GM12878 (cell line): ENCODE data around the gene PADI4. TPM values are rescaled to one million over a fixed set of nuclear protein-coding genes. Genes with fewer than 3 reads are reported as not detected.

ENCODE experiments used
- ATAC-seq: fragments of 200-7000 bp; cut with Tn5 transposase; 3 replicates; pipeline ENCODE4 v1.9.1; 2020; ENCODE audit warnings: mild to moderate bottlenecking, moderate library complexity
- BruUV-seq: library from RNA; stranded (reverse); fragments of 400-500 nt; replicated peaks from 2 replicates; lab custom pipeline; 2021; lab: Mats Ljungman, UMichigan
- CTCF ChIA-PET: fragments of 300-600 bp; sonication (Branson Sonifier 250); formaldehyde crosslinking; extraction: SDS; loops from one replicate; lab custom pipeline; 2021; ENCODE audit warnings: inconsistent platforms; lab: Yijun Ruan, JAX
- POLR2A ChIA-PET: fragments of 350-600 bp; formaldehyde crosslinking; extraction: SDS; loops from one replicate; lab custom pipeline; 2021; ENCODE audit warnings: inconsistent platforms; lab: Charles Lee
- RAD21 ChIA-PET: fragments of 300-600 bp; sonication (Branson Sonifier 250); formaldehyde crosslinking; loops from one replicate; lab custom pipeline; 2023; ENCODE audit warnings: antibody characterized with exemption; ENCODE audit not compliant: unreplicated experiment; lab: Charles Lee
- SMC1A ChIA-PET: fragments of 300-600 bp; sonication (Branson Sonifier 250); formaldehyde crosslinking; loops from one replicate; lab custom pipeline; 2023; ENCODE audit not compliant: unreplicated experiment, uncharacterized antibody; lab: Charles Lee
- DNase-seq: peaks from one replicate; pipeline ENCODE4 v3.0.0-alpha.2; 2011; ENCODE audit warnings: low read depth, low spot score
- FAIRE-seq: peaks from 3 replicates; lab custom pipeline; 2011; peaks lifted over from hg19 to GRCh38; lab: Jason Lieb, UNC
- H2AFZ ChIP-seq: 2 replicates; pipeline ENCODE4 v1.6.0; 2011; ENCODE audit warnings: low read depth, low read length, control low read depth; ENCODE audit not compliant: control insufficient read depth
- H3K27ac ChIP-seq: 2 replicates; pipeline ENCODE4 v1.5.1; 2011; ENCODE audit warnings: control low read depth; ENCODE audit not compliant: control insufficient read depth, insufficient read depth
- H3K27me3 ChIP-seq, 2 experiments: replicated peaks in 1 of 2; 2 replicates each; pipeline versions ENCODE4 v1.6.0 to v1.6.1; 2011; ENCODE audit warnings: low read length in 1 of 2; ENCODE audit not compliant: control insufficient read depth in 2 of 2, insufficient read depth in 2 of 2
- H3K36me3 ChIP-seq, 2 experiments: 2 replicates each; pipeline ENCODE4 v1.5.1; 2011; ENCODE audit warnings: low read length in 1 of 2; ENCODE audit not compliant: control insufficient read depth in 2 of 2, insufficient read depth in 2 of 2
- H3K4me1 ChIP-seq: 2 replicates; pipeline ENCODE4 v1.6.1; 2011; ENCODE audit warnings: mild to moderate bottlenecking, low read length, moderate library complexity, mixed read lengths; ENCODE audit not compliant: control insufficient read depth, insufficient read depth
- H3K4me2 ChIP-seq: 2 replicates; pipeline ENCODE4 v1.6.0; 2011; ENCODE audit warnings: control low read depth; ENCODE audit not compliant: control insufficient read depth, insufficient read depth
- H3K4me3 ChIP-seq: fragments of 200-600 bp; sonication (generic); 2 replicates; pipeline ENCODE4 v1.5.1; 2016
- H3K79me2 ChIP-seq: 2 replicates; pipeline ENCODE4 v1.6.0; 2011; ENCODE audit warnings: low read length; ENCODE audit not compliant: control insufficient read depth, insufficient read depth
- H3K9ac ChIP-seq: 2 replicates; pipeline ENCODE4 v1.8.0; 2011; ENCODE audit warnings: low read length, control low read depth, mixed read lengths; ENCODE audit not compliant: control insufficient read depth, insufficient read depth
- H3K9me3 ChIP-seq: replicated peaks from 3 replicates; pipeline ENCODE4 v1.5.1; 2011; ENCODE audit warnings: mild to moderate bottlenecking, low read length; ENCODE audit not compliant: control insufficient read depth, insufficient read depth
- H4K20me1 ChIP-seq: 2 replicates; pipeline ENCODE4 v1.6.0; 2011; ENCODE audit not compliant: control insufficient read depth, insufficient read depth
- CHD2 ChIP-seq: IDR thresholded peaks from 2 replicates; pipeline ENCODE4 v1.6.1; 2011; ENCODE audit warnings: low read depth, low read length, improper control_type of control experiment, borderline replicate concordance
- CREB1 ChIP-seq: IDR thresholded peaks from 2 replicates; pipeline ENCODE4 v1.6.1; 2012; ENCODE audit warnings: low read depth, mild to moderate bottlenecking, inconsistent platforms
- JUND ChIP-seq: IDR thresholded peaks from 2 replicates; pipeline ENCODE4 v1.6.1; 2012; ENCODE audit warnings: low read depth, mild to moderate bottlenecking, low read length, improper control_type of control experiment, moderate library complexity
- NFXL1 ChIP-seq: fragments of 450-650 bp; IDR thresholded peaks from 2 replicates; pipeline ENCODE4 v1.6.1; 2017; ENCODE audit warnings: antibody characterized with exemption, mild to moderate bottlenecking, borderline replicate concordance
- NRF1 ChIP-seq: conservative IDR thresholded peaks from 2 replicates; pipeline ENCODE4 v1.6.1; 2011; ENCODE audit warnings: mild to moderate bottlenecking, low read depth, low read length, improper control_type of control experiment
- SIX5 ChIP-seq: IDR thresholded peaks from 2 replicates; pipeline ENCODE4 v1.6.1; 2011; ENCODE audit warnings: mild to moderate bottlenecking, low read depth, low read length, moderate library complexity; ENCODE audit not compliant: severe bottlenecking
- SREBF1 ChIP-seq: IDR thresholded peaks from 2 replicates; pipeline ENCODE4 v1.6.1; 2012; ENCODE audit warnings: mild to moderate bottlenecking, low read length
- STAT3 ChIP-seq: IDR thresholded peaks from 2 replicates; pipeline ENCODE4 v1.6.1; 2011; ENCODE audit warnings: low read depth, low read length, improper control_type of control experiment
- TCF7 ChIP-seq: IDR thresholded peaks from 2 replicates; pipeline ENCODE4 v1.6.1; 2014; ENCODE audit warnings: antibody characterized with exemption, borderline replicate concordance
- WGBS: methylation state at CpG from one replicate; pipeline ENCODE4 v1.1.6; 2016; ENCODE audit warnings: low lambda C conversion rate; ENCODE audit not compliant: insufficient replicate concordance, insufficient coverage; ENCODE audit errors: missing lambda C conversion rate; 5-methylcytosine and 5-hydroxymethylcytosine counted together
- in situ Hi-C: fragments of 300-500 bp; cut with MboI; formaldehyde crosslinking; loops from 9 replicates; pipeline ENCODE4 v1.14.3; 2018; ENCODE audit warnings: mixed read lengths
- intact Hi-C: fragments of 100-400 bp; cut with micrococcal nuclease; formaldehyde crosslinking; loops from one replicate; pipeline ENCODE4 v1.14.2; 2022; ENCODE audit not compliant: unreplicated experiment
- polyA plus RNA-seq, 11 experiments: library from polyadenylated mRNA; depleted of rRNA in 4 of 11; unstranded in 6 of 11; stranded (reverse) in 5 of 11; fragments of >200 nt; fragmentation: Nextera tagmentation in 4 of 11; fragmentation: Illumina TruSeq in 1 of 11; extraction: Ambion mirVana in 4 of 11; extraction: Trizol in 1 of 11; gene quantifications; 1 replicate in 1 of 11; 2 replicates in 10 of 11; pipeline versions ENCODE4 v1.2.1 to v1.2.3, GENCODE V29; 2011 to 2016; ENCODE audit warnings: inconsistent platforms in 2 of 11, missing spikeins in 2 of 11, low read depth in 1 of 11
- total RNA-seq, 4 experiments: library from RNA; depleted of rRNA in 3 of 4; stranded (reverse); fragments of >200 nt in 3 of 4; fragmentation: Illumina TruSeq in 1 of 4; extraction: Trizol in 1 of 4; gene quantifications; 2 replicates each; pipeline versions ENCODE4 v1.2.1 to v1.2.3, GENCODE V29; 2013 to 2021
- TF ChIP-seq, protein P1 (sequence below): fragments of 450-650 bp; formaldehyde crosslinking; IDR thresholded peaks from 2 replicates; pipeline ENCODE4 v1.4.0; 2022; ENCODE audit warnings: mild to moderate bottlenecking, moderate library complexity
- TF ChIP-seq, protein P2 (sequence below): fragments of 450-650 bp; IDR thresholded peaks from 2 replicates; pipeline ENCODE4 v1.6.1; 2016; ENCODE audit warnings: mild to moderate bottlenecking, moderate library complexity, borderline replicate concordance
- TF ChIP-seq, protein P3 (sequence below): fragments of 450-650 bp; IDR thresholded peaks from 2 replicates; pipeline ENCODE4 v1.6.1; 2018; ENCODE audit warnings: mild to moderate bottlenecking, low read depth, moderate library complexity; ENCODE audit not compliant: partially characterized antibody

The PADI4 gene
- total and polyA plus RNA-seq, 10 of the 15 experiments (the other 5 are each of a cell fraction or from before 2014, with no cell fraction given) = 0.08 to 0.47 (median 0.15) TPM; not detected in 3

DNA sequence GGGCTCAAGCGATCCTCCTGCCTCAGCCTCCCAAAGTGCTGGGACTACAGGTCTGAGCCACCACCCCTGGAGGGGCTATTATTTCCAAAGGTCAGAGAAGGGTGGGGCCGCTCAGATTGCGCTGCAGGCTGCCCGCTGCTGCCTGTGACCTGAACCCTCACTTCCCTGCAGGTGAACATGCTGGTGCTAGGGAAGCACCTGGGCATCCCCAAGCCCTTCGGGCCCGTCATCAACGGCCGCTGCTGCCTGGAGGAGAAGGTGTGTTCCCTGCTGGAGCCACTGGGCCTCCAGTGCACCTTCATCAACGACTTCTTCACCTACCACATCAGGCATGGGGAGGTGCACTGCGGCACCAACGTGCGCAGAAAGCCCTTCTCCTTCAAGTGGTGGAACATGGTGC lies 55.4 kb downstream of the PADI4 start (continued):
- TF ChIP-seq, protein P1, sequence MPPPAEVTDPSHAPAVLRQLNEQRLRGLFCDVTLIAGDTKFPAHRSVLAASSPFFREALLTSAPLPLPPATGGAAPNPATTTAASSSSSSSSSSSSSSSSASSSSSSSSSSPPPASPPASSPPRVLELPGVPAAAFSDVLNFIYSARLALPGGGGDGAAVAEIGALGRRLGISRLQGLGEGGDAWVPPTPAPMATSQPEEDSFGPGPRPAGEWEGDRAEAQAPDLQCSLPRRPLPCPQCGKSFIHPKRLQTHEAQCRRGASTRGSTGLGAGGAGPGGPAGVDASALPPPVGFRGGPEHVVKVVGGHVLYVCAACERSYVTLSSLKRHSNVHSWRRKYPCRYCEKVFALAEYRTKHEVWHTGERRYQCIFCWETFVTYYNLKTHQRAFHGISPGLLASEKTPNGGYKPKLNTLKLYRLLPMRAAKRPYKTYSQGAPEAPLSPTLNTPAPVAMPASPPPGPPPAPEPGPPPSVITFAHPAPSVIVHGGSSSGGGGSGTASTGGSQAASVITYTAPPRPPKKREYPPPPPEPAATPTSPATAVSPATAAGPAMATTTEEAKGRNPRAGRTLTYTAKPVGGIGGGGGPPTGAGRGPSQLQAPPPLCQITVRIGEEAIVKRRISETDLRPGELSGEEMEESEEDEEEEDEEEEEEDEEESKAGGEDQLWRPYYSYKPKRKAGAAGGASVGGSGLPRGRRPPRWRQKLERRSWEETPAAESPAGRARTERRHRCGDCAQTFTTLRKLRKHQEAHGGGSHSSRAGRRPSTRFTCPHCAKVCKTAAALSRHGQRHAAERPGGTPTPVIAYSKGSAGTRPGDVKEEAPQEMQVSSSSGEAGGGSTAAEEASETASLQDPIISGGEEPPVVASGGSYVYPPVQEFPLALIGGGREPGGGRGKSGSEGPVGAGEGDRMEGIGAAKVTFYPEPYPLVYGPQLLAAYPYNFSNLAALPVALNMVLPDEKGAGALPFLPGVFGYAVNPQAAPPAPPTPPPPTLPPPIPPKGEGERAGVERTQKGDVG = no peak
- no peak for TF ChIP-seq SIX5
- TF ChIP-seq NRF1 = no peak
- no peak for TF ChIP-seq CREB1

DNA sequence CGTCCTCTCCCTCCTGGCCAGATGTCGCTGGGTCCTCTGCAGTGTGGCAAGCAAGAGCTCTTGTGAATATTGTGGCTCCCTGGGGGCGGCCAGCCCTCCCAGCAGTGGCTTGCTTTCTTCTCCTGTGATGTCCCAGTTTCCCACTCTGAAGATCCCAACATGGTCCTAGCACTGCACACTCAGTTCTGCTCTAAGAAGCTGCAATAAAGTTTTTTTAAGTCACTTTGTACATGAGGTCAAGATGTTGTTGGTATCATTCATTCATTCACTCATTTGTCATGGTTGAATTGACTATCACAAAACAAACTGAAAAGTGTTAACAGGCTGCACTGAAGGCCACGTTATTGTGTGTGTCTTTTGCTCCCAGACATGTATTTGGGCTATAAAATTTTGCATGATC lies 55.8 kb downstream of the PADI4 start:
- in situ Hi-C loops (no loop called here), intact Hi-C loops (no loop called here)
- POLR2A ChIA-PET = no interaction called here
- H3K36me3 ChIP-seq = no peaks in the 10 kb centered on the region
- no peak overlapping the region for H3K4me3 ChIP-seq
- H3K9me3 ChIP-seq = no peaks in the 10 kb centered on the region
- FAIRE-seq (no peak), ATAC-seq (no peak), DNase-seq (no peak)
- BruUV-seq = no TSS peak
- H2AFZ ChIP-seq = no peak overlapping the region
- no peaks in the 10 kb centered on the region for H3K4me1 ChIP-seq
- SMC1A ChIA-PET = no interaction called here
- H3K27ac ChIP-seq = no peak overlapping the region
- H3K9ac ChIP-seq = no peak overlapping the region
- H4K20me1 ChIP-seq = no peaks in the 10 kb centered on the region
- RAD21 ChIA-PET = no interaction called here
- H3K79me2 ChIP-seq = no peaks in the 10 kb centered on the region
- H3K4me2 ChIP-seq = no peak overlapping the region
- CTCF ChIA-PET = no interaction called here
- H3K27me3 ChIP-seq = no peaks in the 10 kb centered on the region
- WGBS = 35% methylated on average over 4 of the region's 4 CpGs
- no peak for TF ChIP-seq JUND
- TF ChIP-seq, protein P2, sequence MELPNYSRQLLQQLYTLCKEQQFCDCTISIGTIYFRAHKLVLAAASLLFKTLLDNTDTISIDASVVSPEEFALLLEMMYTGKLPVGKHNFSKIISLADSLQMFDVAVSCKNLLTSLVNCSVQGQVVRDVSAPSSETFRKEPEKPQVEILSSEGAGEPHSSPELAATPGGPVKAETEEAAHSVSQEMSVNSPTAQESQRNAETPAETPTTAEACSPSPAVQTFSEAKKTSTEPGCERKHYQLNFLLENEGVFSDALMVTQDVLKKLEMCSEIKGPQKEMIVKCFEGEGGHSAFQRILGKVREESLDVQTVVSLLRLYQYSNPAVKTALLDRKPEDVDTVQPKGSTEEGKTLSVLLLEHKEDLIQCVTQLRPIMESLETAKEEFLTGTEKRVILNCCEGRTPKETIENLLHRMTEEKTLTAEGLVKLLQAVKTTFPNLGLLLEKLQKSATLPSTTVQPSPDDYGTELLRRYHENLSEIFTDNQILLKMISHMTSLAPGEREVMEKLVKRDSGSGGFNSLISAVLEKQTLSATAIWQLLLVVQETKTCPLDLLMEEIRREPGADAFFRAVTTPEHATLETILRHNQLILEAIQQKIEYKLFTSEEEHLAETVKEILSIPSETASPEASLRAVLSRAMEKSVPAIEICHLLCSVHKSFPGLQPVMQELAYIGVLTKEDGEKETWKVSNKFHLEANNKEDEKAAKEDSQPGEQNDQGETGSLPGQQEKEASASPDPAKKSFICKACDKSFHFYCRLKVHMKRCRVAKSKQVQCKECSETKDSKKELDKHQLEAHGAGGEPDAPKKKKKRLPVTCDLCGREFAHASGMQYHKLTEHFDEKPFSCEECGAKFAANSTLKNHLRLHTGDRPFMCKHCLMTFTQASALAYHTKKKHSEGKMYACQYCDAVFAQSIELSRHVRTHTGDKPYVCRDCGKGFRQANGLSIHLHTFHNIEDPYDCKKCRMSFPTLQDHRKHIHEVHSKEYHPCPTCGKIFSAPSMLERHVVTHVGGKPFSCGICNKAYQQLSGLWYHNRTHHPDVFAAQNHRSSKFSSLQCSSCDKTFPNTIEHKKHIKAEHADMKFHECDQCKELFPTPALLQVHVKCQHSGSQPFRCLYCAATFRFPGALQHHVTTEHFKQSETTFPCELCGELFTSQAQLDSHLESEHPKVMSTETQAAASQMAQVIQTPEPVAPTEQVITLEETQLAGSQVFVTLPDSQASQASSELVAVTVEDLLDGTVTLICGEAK = no peak
- no peak for TF ChIP-seq CHD2
- no peak for TF ChIP-seq TCF7
- TF ChIP-seq CREB1 = no peak
- TF ChIP-seq STAT3 = no peak
- TF ChIP-seq NFXL1 = no peak
- TF ChIP-seq, protein P3, sequence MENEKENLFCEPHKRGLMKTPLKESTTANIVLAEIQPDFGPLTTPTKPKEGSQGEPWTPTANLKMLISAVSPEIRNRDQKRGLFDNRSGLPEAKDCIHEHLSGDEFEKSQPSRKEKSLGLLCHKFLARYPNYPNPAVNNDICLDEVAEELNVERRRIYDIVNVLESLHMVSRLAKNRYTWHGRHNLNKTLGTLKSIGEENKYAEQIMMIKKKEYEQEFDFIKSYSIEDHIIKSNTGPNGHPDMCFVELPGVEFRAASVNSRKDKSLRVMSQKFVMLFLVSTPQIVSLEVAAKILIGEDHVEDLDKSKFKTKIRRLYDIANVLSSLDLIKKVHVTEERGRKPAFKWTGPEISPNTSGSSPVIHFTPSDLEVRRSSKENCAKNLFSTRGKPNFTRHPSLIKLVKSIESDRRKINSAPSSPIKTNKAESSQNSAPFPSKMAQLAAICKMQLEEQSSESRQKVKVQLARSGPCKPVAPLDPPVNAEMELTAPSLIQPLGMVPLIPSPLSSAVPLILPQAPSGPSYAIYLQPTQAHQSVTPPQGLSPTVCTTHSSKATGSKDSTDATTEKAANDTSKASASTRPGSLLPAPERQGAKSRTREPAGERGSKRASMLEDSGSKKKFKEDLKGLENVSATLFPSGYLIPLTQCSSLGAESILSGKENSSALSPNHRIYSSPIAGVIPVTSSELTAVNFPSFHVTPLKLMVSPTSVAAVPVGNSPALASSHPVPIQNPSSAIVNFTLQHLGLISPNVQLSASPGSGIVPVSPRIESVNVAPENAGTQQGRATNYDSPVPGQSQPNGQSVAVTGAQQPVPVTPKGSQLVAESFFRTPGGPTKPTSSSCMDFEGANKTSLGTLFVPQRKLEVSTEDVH = no peak
- no peak for TF ChIP-seq SREBF1
- TF ChIP-seq, all 136 proteins: peak for 0
